GM23248 (cell line): Measurements from ENCODE around the gene PHF21A.

Source experiments
- EZH2 ChIP-seq: fragments of 200-600 bp; sonication (generic); IDR thresholded peaks from 2 replicates; pipeline ENCODE4 v1.6.1; 2018; ENCODE audit warnings: antibody characterized with exemption, mild to moderate bottlenecking; ENCODE audit not compliant: insufficient read depth, poor library complexity, severe bottlenecking
- EZH2phosphoT487 ChIP-seq: fragments of 200-600 bp; sonication (generic); IDR thresholded peaks from 2 replicates; pipeline ENCODE4 v1.6.1; 2018; ENCODE audit warnings: antibody characterized with exemption, moderate library complexity, mild to moderate bottlenecking, low read depth; ENCODE audit not compliant: insufficient read depth

GRCh38 chr11:45926001-45926401, 195.3 kb downstream of the PHF21A start:
- TF ChIP-seq EZH2phosphoT487 = no peak
- TF ChIP-seq EZH2 = no peak
